Osteocyte (in vitro differentiated cells): ENCODE measurements around the gene CCDC116. TPM values are rescaled to one million over a fixed set of nuclear protein-coding genes. Genes with fewer than 3 reads are reported as not detected.
A peak's percentile ranks its signal among the peaks of the same experiment; 100 is the strongest.

Source experiments
- DNase-seq: peaks from one replicate; pipeline ENCODE4 v3.0.0; 2021; ENCODE audit warnings: mixed read lengths; ENCODE audit not compliant: unreplicated experiment; ENCODE audit errors: extremely low spot score
- H3K27ac Mint-ChIP-seq: one replicate; pipeline ENCODE4 v1.8.0; 2021; ENCODE audit warnings: mild to moderate bottlenecking, mixed read lengths; ENCODE audit not compliant: unreplicated experiment
- H3K27me3 Mint-ChIP-seq: one replicate; pipeline ENCODE4 v1.8.0; 2021; ENCODE audit warnings: mixed read lengths; ENCODE audit not compliant: unreplicated experiment
- H3K36me3 Mint-ChIP-seq: one replicate; pipeline ENCODE4 v1.8.0; 2021; ENCODE audit warnings: mixed read lengths; ENCODE audit not compliant: unreplicated experiment
- H3K4me1 Mint-ChIP-seq: one replicate; pipeline ENCODE4 v1.8.0; 2021; ENCODE audit warnings: mixed read lengths; ENCODE audit not compliant: unreplicated experiment
- H3K4me3 Mint-ChIP-seq: one replicate; pipeline ENCODE4 v1.8.0; 2021; ENCODE audit warnings: mild to moderate bottlenecking, moderate library complexity, mixed read lengths; ENCODE audit not compliant: unreplicated experiment
- H3K9me3 Mint-ChIP-seq: one replicate; pipeline ENCODE4 v1.8.0; 2021; ENCODE audit warnings: mixed read lengths; ENCODE audit not compliant: unreplicated experiment
- total RNA-seq: library from RNA; stranded (reverse); gene quantifications from 2 replicates; pipeline ENCODE4 v1.2.1, GENCODE V29; 2021
- TF ChIP-seq, protein P1 (sequence below): fragments of 200-600 bp; sonication (generic); IDR thresholded peaks from 2 replicates; pipeline ENCODE4 v1.5.0; 2021; ENCODE audit warnings: antibody characterized with exemption, mild to moderate bottlenecking, moderate library complexity

CCDC116 gene
- total RNA-seq, 1 donor from 2014 or later = 0.59 TPM

DNA sequence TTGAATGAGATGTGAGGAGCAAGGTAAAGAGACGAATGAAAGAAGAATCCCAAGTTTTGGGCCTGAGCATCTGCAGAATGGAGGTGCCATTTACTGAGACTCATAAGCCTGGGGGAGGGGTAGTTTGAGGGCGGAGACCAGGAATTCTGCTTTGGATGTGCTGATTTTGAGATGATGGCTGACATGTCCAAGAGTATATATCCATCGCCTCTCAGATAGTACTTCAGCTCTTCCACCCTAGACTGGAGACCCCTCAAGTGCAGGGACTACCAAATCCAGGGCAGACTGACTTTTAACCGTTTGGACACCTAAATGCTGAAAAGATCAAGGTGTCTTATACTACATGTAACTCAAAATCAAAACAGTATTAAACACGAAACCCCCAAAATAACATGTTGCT lies 8.2 kb downstream of the CCDC116 start:
- Mint-ChIP-seq H3K27ac (peak overlapping the region; percentile 63), H3K4me1 (peaks cover 16% of the 10 kb centered on the region), H3K4me3 (no peak overlapping the region), H3K36me3 (no peaks in the 10 kb centered on the region), H3K27me3 (no peaks in the 10 kb centered on the region), H3K9me3 (no peaks in the 10 kb centered on the region)
- no peak for DNase-seq
- TF ChIP-seq, protein P1, sequence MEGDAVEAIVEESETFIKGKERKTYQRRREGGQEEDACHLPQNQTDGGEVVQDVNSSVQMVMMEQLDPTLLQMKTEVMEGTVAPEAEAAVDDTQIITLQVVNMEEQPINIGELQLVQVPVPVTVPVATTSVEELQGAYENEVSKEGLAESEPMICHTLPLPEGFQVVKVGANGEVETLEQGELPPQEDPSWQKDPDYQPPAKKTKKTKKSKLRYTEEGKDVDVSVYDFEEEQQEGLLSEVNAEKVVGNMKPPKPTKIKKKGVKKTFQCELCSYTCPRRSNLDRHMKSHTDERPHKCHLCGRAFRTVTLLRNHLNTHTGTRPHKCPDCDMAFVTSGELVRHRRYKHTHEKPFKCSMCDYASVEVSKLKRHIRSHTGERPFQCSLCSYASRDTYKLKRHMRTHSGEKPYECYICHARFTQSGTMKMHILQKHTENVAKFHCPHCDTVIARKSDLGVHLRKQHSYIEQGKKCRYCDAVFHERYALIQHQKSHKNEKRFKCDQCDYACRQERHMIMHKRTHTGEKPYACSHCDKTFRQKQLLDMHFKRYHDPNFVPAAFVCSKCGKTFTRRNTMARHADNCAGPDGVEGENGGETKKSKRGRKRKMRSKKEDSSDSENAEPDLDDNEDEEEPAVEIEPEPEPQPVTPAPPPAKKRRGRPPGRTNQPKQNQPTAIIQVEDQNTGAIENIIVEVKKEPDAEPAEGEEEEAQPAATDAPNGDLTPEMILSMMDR = no peak

DNA sequence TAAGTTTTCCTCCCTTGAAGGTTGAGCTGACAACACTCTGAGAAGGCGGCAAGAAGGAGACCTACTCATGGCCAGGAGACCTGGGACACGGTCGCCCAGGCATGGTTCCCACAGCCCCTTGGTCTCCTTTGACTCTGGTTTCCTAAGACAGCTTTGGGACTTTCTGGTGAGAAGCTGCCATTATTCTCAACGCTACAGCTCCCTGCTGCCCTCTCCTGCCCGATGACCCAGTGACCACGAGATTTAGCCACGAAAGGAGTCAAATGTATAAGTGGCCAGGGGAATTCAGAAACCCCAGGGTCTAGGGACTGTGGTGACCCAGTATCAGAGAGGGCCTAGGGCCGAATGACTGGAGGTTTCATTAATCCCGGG lies 8.8 kb downstream of the CCDC116 start:
- no peak for DNase-seq

DNA sequence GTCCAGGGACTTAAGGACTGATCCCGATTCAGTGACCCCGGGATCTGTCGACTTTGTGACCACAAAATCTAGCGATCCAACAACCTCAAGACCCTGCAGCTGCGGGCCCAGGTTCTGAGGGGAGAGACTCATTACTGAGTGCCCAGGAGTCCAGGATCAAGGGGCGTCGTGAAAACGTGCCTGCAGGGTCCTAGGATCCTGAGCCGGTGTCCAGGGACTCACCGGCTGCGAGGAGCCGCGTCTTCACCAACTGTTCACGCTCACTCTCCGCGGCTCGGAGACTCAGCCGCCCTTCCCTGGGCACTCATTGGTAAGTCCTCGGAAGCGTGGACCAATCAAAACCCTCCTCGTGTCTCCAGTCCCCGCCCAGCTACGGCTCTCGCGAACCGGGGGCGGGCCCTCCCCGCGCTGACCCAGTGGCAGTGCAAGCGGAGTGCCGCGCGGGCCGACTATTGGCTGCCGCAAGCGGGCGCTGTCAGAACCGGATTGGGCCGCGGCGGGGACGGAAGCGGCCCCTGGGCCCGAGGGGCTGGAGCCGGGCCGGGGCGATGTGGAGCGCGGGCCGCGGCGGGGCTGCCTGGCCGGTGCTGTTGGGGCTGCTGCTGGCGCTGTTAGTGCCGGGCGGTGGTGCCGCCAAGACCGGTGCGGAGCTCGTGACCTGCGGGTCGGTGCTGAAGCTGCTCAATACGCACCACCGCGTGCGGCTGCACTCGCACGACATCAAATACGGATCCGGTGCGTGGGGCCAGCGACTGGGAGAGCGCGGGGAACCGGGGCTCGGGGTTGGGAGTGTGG lies 9.4 kb downstream of the CCDC116 start, which contains the start of gene SDF2L1:
TSS of gene SDF2L1 (plus strand) at position 514 of the 795 bp plus-strand sequence. CDS start at position 549, 35 bp downstream.
- DNase-seq = peak; percentile 99
- Mint-ChIP-seq H3K27ac (peak within 1 kb of the TSS; percentile 83), H3K4me1 (peaks cover 20% of the 10 kb centered on the region), H3K9me3 (no peaks in the 10 kb centered on the region), H3K27me3 (no peaks in the 10 kb centered on the region), H3K4me3 (peak within 1 kb of the TSS; percentile 86), H3K36me3 (peaks cover 3% of the 10 kb centered on the region)
- TF ChIP-seq, protein P1 = no peak

More for the DNA sequence above, 8.8 kb downstream of the CCDC116 start:
- Mint-ChIP-seq H3K4me1 (peaks cover 16% of the 10 kb centered on the region), H3K27me3 (no peaks in the 10 kb centered on the region), H3K4me3 (peak overlapping the region; percentile 86), H3K9me3 (no peaks in the 10 kb centered on the region), H3K36me3 (peaks cover 2% of the 10 kb centered on the region), H3K27ac (peak overlapping the region; percentile 63)
- TF ChIP-seq, protein P1 = peak; percentile 51

DNA sequence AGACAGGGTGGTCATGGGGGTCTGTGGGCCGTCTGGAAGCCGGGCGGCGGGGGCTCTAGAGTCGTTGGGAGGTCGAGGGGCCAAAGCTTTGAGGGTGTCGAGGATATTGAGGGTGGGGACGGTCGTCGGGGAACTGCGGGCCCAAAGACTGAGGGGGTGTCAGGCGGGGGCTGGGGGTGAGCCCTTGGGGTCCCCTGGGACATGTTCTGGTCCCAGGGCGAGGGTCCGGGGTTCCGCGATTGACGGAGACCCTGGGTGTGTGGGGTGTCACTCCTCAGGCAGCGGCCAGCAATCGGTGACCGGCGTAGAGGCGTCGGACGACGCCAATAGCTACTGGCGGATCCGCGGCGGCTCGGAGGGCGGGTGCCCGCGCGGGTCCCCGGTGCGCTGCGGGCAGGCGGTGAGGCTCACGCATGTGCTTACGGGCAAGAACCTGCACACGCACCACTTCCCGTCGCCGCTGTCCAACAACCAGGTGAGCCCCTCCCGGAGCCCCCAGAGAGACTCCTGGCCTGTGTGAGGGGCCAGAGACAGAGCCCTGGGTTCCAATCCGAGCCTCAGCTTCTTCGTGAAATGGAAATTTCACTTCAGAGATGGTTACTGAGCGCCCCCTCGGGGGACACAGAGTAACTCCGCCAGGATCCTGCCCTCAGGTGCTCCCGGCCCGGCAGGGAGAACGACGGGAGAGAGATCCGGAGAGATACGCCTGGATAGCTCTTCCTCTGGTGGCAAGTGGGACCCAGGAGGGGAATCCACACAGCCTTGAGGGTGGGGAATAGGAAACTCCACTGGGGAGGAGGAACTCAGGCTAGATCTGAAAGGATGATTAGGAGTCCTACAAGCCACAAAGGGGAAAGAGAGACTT lies 10.3 kb downstream of the CCDC116 start:
- Mint-ChIP-seq H3K4me3 (peak overlapping the region; percentile 86), H3K36me3 (peaks cover 3% of the 10 kb centered on the region), H3K9me3 (no peaks in the 10 kb centered on the region), H3K27ac (peak overlapping the region; percentile 83), H3K4me1 (peaks cover 20% of the 10 kb centered on the region), H3K27me3 (no peaks in the 10 kb centered on the region)
- TF ChIP-seq, protein P1 = peak; percentile 69
- peak; percentile 88 for DNase-seq
